T47D (cell line): ENCODE data around the gene HSD3B2.
"Not testable (repeated sequence)": the region's sequence is repeated elsewhere in the genome, so short reads cannot be mapped to it uniquely, and the experiment has no call there.

Experiments used
- DNase-seq, 2 experiments: peaks; one replicate each; pipeline versions ENCODE4 v3.0.0 to v3.0.0-alpha.2; 2011 to 2012; ENCODE audit warnings: low read depth in 1 of 2, low spot score in 1 of 2
- JUND ChIP-seq: IDR thresholded peaks from 2 replicates; pipeline ENCODE4 v1.6.1; 2012; ENCODE audit warnings: low read depth
- in situ Hi-C: cut with HindIII; loops from 2 replicates; pipeline ENCODE4 v1.10.0; 2016; ENCODE audit warnings: low sequenced_read_pairs, low pct_unique_long_range_greater_than_20kb

The HSD3B2 gene

GRCh38 chr1:119414950-119415349 lies at the start of gene HSD3B2:
Gene HSD3B2 (plus strand): TSS chr1:119415150. CDS start chr1:119415420, 270 bp downstream.
- TF ChIP-seq JUND = no peak
- in situ Hi-C loops = no loop called here
- no peak for DNase-seq

GRCh38 chr1:119366424-119366823 lies 48.5 kb upstream of the HSD3B2 start:
- DNase-seq = no peak
- in situ Hi-C loops = no loop called here
- TF ChIP-seq JUND = no peak

GRCh38 chr1:119367432-119368124 lies 47.4 kb upstream of the HSD3B2 start:
- DNase-seq = peak; percentile 21 to 48
- in situ Hi-C loops = no loop called here
- no peak for TF ChIP-seq JUND

- in situ Hi-C loops = no loop called here
Observed at GRCh38 chr1:119368554-119368953, 46.4 kb upstream of the HSD3B2 start, which contains the start of gene HAO2. Gene HAO2 (plus strand): TSS chr1:119368785. CDS start chr1:119381086, 12,301 bp downstream.

GRCh38 chr1:119370748-119371147 lies 44.2 kb upstream of the HSD3B2 start:
- in situ Hi-C loops = no loop called here
- DNase-seq = no peak

More at GRCh38 chr1:119368554-119368953, 46.4 kb upstream of the HSD3B2 start, which contains the start of gene HAO2:
- no peak for DNase-seq
- TF ChIP-seq JUND = no peak

GRCh38 chr1:119371815-119372214 lies 43.1 kb upstream of the HSD3B2 start:
- in situ Hi-C loops = no loop called here
- no peak for DNase-seq
- no peak for TF ChIP-seq JUND

More at GRCh38 chr1:119370748-119371147, 44.2 kb upstream of the HSD3B2 start:
- no peak for TF ChIP-seq JUND

- in situ Hi-C loops = no loop called here
Observed at GRCh38 chr1:119372503-119373086, 42.4 kb upstream of the HSD3B2 start.

GRCh38 chr1:119373465-119373864 lies 41.5 kb upstream of the HSD3B2 start:
- TF ChIP-seq JUND = no peak
- DNase-seq = no peak
- in situ Hi-C loops = no loop called here

More at GRCh38 chr1:119372503-119373086, 42.4 kb upstream of the HSD3B2 start:
- TF ChIP-seq JUND = no peak
- peak; percentile 34 to 78 for DNase-seq

GRCh38 chr1:119374208-119374874 lies 40.6 kb upstream of the HSD3B2 start:
- TF ChIP-seq JUND = no peak
- no peak for DNase-seq
- in situ Hi-C loops = no loop called here

- TF ChIP-seq JUND = no peak
- in situ Hi-C loops = no loop called here
Observed at GRCh38 chr1:119375366-119375765, 39.6 kb upstream of the HSD3B2 start.

GRCh38 chr1:119376594-119376993 lies 38.4 kb upstream of the HSD3B2 start:
- DNase-seq = no peak
- in situ Hi-C loops = no loop called here
- TF ChIP-seq JUND = no peak

More at GRCh38 chr1:119375366-119375765, 39.6 kb upstream of the HSD3B2 start:
- DNase-seq = no peak

GRCh38 chr1:119377594-119377993 lies 37.4 kb upstream of the HSD3B2 start:
- in situ Hi-C loops = not testable (repeated sequence)

GRCh38 chr1:119379117-119379516 lies 35.8 kb upstream of the HSD3B2 start:
- DNase-seq = no peak
- in situ Hi-C loops = no loop called here
- TF ChIP-seq JUND = no peak

More at GRCh38 chr1:119377594-119377993, 37.4 kb upstream of the HSD3B2 start:
- not testable (repeated sequence) for DNase-seq
